IPS-15b (cell line): ENCODE data around the gene OPALIN.

Experiments used
- H3K27me3 ChIP-seq: one replicate; pipeline ENCODE4 v1.6.1; 2013; ENCODE audit warnings: low read length; ENCODE audit not compliant: control insufficient read depth, insufficient read depth
- H3K36me3 ChIP-seq: one replicate; pipeline ENCODE4 v1.6.1; 2013; ENCODE audit warnings: low read length; ENCODE audit not compliant: control insufficient read depth, insufficient read depth
- H3K4me1 ChIP-seq: one replicate; pipeline ENCODE4 v1.6.1; 2013; ENCODE audit warnings: mild to moderate bottlenecking, low read length; ENCODE audit not compliant: control insufficient read depth, insufficient read depth
- H3K4me3 ChIP-seq: one replicate; pipeline ENCODE4 v1.5.1; 2013; ENCODE audit warnings: low read depth, low read length
- H3K9ac ChIP-seq: one replicate; pipeline ENCODE4 v1.6.1; 2013; ENCODE audit warnings: low read depth, mild to moderate bottlenecking, low read length
- H3K9me3 ChIP-seq: one replicate; pipeline ENCODE4 v1.6.1; 2013; ENCODE audit warnings: mild to moderate bottlenecking, low read length; ENCODE audit not compliant: control insufficient read depth, insufficient read depth

Gene OPALIN

GRCh38 chr10:96370584-96371157, 11.9 kb upstream of the OPALIN start:
- H3K9ac ChIP-seq, result no peak overlapping the region
- no peaks in the 10 kb centered on the region for H3K9me3 ChIP-seq
- no peak overlapping the region for H3K4me3 ChIP-seq
- peaks cover 2% of the 10 kb centered on the region for H3K4me1 ChIP-seq
- H3K27me3 ChIP-seq, result peaks cover 6% of the 10 kb centered on the region
- H3K36me3 ChIP-seq, result no peaks in the 10 kb centered on the region

DNA sequence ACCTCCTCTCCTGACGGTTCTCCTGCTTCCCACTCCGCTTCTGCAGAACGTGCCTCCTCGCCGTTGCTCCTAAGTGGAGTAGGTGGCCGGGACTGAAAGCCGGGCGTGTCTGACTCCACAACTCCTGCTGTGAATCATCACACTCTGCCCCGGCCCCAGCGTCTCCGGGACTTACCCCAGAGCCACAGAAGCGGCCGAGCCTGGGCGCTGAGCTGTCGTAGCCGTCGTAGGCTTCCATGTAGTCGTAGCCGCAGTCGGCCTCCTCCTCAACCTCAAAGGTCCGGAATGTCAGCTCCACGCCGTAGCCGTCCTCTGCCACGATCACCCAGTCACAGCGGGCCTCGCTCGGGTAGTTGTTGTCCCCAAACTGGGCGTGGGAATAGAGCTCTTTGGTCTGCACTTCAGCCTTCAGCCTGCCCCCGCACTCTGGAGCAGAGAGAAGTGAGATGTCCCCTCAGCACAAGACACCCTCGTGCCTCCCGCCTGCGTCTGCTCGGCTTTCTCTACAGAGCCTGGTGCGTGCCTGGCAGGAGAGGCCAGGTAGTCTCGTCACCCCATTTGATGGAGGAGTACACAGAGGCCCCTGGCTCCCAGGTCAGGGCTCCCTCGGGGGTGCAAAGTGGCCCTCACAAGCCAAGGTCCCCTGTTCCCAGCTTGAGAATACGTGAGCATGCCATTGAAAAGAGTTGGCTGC, 11.2 kb upstream of the OPALIN start:
- H3K9ac ChIP-seq, result no peak overlapping the region
- no peaks in the 10 kb centered on the region for H3K36me3 ChIP-seq
- H3K4me3 ChIP-seq, result no peak overlapping the region
- peaks cover 6% of the 10 kb centered on the region for H3K27me3 ChIP-seq
- no peaks in the 10 kb centered on the region for H3K9me3 ChIP-seq
- H3K4me1 ChIP-seq, result peaks cover 2% of the 10 kb centered on the region

GRCh38 chr10:96368971-96369370, 10.2 kb upstream of the OPALIN start:
- H3K36me3 ChIP-seq, result no peaks in the 10 kb centered on the region
- H3K4me1 ChIP-seq, result peaks cover 2% of the 10 kb centered on the region
- no peak overlapping the region for H3K9ac ChIP-seq
- peaks cover under 1% of the 10 kb centered on the region for H3K27me3 ChIP-seq
- no peak overlapping the region for H3K4me3 ChIP-seq
- no peaks in the 10 kb centered on the region for H3K9me3 ChIP-seq

- Histone ChIP-seq H3K9ac (no peak overlapping the region), H3K27me3 (no peaks in the 10 kb centered on the region), H3K4me3 (no peak overlapping the region), H3K9me3 (no peaks in the 10 kb centered on the region), H3K36me3 (no peaks in the 10 kb centered on the region), H3K4me1 (peaks cover 2% of the 10 kb centered on the region)
Observed at GRCh38 chr10:96367470-96367869, 8.7 kb upstream of the OPALIN start.

GRCh38 chr10:96366508-96366907, 7.7 kb upstream of the OPALIN start:
- H3K9me3 ChIP-seq, result no peaks in the 10 kb centered on the region
- no peaks in the 10 kb centered on the region for H3K36me3 ChIP-seq
- no peak overlapping the region for H3K9ac ChIP-seq
- H3K4me3 ChIP-seq, result no peak overlapping the region
- H3K27me3 ChIP-seq, result no peaks in the 10 kb centered on the region
- H3K4me1 ChIP-seq, result no peaks in the 10 kb centered on the region

- no peak overlapping the region for H3K9ac ChIP-seq
- no peak overlapping the region for H3K4me3 ChIP-seq
- no peaks in the 10 kb centered on the region for H3K27me3 ChIP-seq
- H3K36me3 ChIP-seq, result no peaks in the 10 kb centered on the region
- H3K4me1 ChIP-seq, result no peaks in the 10 kb centered on the region
- no peaks in the 10 kb centered on the region for H3K9me3 ChIP-seq
Observed at GRCh38 chr10:96365571-96365970, 6.8 kb upstream of the OPALIN start.

GRCh38 chr10:96360766-96361165, 2.0 kb upstream of the OPALIN start:
- H3K9me3 ChIP-seq, result no peaks in the 10 kb centered on the region
- H3K36me3 ChIP-seq, result no peaks in the 10 kb centered on the region
- H3K4me1 ChIP-seq, result no peaks in the 10 kb centered on the region
- no peaks in the 10 kb centered on the region for H3K27me3 ChIP-seq
- no peak overlapping the region for H3K4me3 ChIP-seq
- no peak overlapping the region for H3K9ac ChIP-seq

DNA sequence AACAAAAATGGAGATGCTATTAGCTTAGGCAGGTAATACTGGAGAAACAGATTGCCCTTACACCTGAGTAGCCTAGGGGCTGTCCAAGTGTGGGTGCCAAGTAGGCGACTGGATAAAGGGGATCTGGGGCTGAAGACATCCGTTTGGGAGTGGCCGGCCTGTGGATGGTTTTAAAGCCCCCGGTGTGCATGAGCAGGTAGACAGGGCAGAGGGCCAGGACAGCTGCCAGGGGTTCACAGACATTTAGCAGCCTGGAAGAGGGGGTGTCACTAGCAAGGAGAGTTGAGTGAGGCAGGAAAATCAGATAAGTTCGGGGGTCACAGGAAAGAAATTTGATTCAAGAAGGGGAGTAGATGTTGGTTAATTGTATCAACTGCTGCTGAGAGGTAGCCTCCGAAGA, 1.5 kb upstream of the OPALIN start:
- no peaks in the 10 kb centered on the region for H3K36me3 ChIP-seq
- H3K27me3 ChIP-seq, result no peaks in the 10 kb centered on the region
- no peaks in the 10 kb centered on the region for H3K9me3 ChIP-seq
- no peaks in the 10 kb centered on the region for H3K4me1 ChIP-seq
- no peak overlapping the region for H3K9ac ChIP-seq
- no peak overlapping the region for H3K4me3 ChIP-seq

DNA sequence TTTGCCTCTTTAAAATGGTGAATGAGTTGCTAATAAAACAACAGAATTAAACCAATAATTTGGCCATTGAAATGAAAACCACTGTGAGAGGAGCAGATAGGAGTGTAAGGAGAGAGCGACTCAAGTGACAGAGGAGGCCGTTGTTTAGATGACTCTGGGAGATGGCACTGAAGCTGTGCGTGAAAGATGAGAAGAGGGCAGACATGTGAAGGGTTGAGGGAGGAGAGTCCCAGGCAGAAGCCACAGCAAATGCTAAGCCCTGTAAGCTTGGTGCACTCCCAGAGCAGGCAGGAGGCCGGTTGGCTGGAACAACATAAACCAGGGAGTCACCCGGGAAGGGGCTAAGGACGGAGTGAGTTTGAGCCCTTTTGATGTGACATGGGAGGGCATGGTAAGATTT, 814 bp upstream of the OPALIN start:
- H3K4me3 ChIP-seq, result no peak overlapping the region
- H3K9me3 ChIP-seq, result no peaks in the 10 kb centered on the region
- H3K4me1 ChIP-seq, result no peaks in the 10 kb centered on the region
- H3K9ac ChIP-seq, result no peak overlapping the region
- H3K36me3 ChIP-seq, result no peaks in the 10 kb centered on the region
- no peaks in the 10 kb centered on the region for H3K27me3 ChIP-seq

DNA sequence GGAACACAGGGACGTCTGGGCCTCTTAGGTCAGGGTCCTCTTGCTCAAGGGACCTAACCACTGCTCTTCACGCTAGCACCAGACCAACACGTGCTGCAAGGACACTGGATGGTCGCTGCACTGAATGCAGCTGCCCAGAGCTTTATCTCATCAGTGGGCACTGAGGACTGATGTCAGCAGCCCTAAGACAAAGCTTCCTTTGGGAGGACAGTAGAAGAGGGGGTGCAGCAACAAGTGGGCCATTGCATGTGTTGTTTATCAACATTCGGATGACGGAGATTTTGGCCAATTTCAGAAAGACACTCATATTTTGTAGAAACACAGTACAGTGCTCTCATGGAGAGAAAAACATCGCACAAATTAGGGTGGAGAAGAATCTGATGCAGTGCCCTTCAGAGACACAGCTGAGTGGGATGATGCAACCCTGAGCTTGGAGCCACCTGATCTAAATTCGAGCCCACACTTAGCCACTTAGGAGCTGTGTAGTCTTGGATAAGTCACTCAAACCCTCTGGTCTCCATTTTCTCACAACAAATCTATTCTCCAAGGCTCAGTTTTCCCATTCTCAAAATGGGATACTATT, 1.7 kb downstream of the OPALIN start:
- no peaks in the 10 kb centered on the region for H3K4me1 ChIP-seq
- no peak overlapping the region for H3K9ac ChIP-seq
- H3K36me3 ChIP-seq, result no peaks in the 10 kb centered on the region
- no peaks in the 10 kb centered on the region for H3K9me3 ChIP-seq
- no peaks in the 10 kb centered on the region for H3K27me3 ChIP-seq
- no peak overlapping the region for H3K4me3 ChIP-seq

DNA sequence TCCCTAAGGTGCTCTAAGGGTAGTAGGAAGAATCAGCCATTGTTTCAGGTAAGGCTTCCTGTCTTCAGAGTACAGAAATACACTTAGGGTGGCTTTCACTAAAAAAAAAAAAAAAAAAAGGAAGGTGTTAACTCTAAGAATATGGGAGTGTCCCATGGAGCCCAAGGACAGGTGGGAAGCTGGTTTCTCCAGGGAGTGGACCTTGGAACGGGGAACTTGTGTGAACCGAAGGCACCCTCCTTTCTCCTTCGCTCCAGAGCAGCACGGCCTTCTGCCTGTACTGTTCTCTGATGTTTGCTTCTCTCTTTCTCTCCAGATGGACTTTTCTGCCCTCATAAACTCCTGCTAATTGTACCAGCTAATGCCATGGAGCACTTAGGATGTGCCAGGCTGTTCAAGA, 6.2 kb downstream of the OPALIN start:
- Histone ChIP-seq H3K9ac (no peak overlapping the region), H3K4me3 (no peak overlapping the region), H3K36me3 (no peaks in the 10 kb centered on the region), H3K27me3 (no peaks in the 10 kb centered on the region), H3K4me1 (no peaks in the 10 kb centered on the region), H3K9me3 (no peaks in the 10 kb centered on the region)

DNA sequence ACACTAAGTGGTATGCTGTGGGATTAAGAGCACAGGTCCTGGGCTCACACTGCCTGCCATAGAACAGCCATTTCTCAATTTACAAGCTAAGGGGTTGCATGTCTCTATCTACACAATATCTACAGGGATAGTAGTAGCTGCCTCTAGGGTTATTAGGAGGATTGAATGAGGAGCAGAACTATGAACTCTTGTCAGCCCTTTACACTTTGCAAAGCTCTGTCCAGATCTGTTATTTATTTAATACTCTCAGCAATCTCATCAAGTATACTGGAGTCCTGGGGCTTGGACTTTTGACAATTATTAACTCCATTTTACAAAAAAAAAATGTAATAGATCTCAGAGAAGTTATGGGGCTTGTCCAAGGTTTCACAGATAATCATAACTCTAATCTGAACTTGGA, 6.8 kb downstream of the OPALIN start:
- Histone ChIP-seq H3K9ac (no peak overlapping the region), H3K36me3 (no peaks in the 10 kb centered on the region), H3K9me3 (no peaks in the 10 kb centered on the region), H3K4me3 (no peak overlapping the region), H3K27me3 (no peaks in the 10 kb centered on the region), H3K4me1 (no peaks in the 10 kb centered on the region)
